Measurements from ENCODE around the gene ILDR1.
"Not testable (repeated sequence)": the region's sequence is repeated elsewhere in the genome, so short reads cannot be mapped to it uniquely, and the experiment has no call there.

GRCh38 chr3:121938141-121938855 is 83.7 kb downstream of the ILDR1 start:
- TF ChIP-seq CTCF, EZH2 (IDR thresholded peaks at IDR 0.05): not testable (repeated sequence)
